Small intestine (tissue), 7 donors: ENCODE measurements around the gene SYP. TPM values are rescaled to one million over a fixed set of nuclear protein-coding genes. Genes with fewer than 3 reads are reported as not detected.

ENCODE experiments used
- DNase-seq, 2 donors: peaks; one replicate each; pipeline versions ENCODE4 v3.0.0 to v3.0.0-alpha.2; 2013
- FAIRE-seq: peaks from 2 replicates; lab custom pipeline; 2012; peaks lifted over from hg19 to GRCh38; lab: Jason Lieb, UNC
- H3K27ac ChIP-seq, 3 donors: one replicate each; pipeline ENCODE4 v1.5.1; 2013; ENCODE audit warnings: low read length in 2 of 3, mild to moderate bottlenecking in 2 of 3, control low read depth in 1 of 3, inconsistent platforms in 1 of 3, low read depth in 1 of 3, moderate library complexity in 1 of 3
- H3K27me3 ChIP-seq, 3 donors: one replicate each; pipeline ENCODE4 v1.6.1; 2013; ENCODE audit warnings: low read length in 3 of 3, inconsistent platforms in 1 of 3; ENCODE audit not compliant: control insufficient read depth in 3 of 3, insufficient read depth in 3 of 3
- H3K36me3 ChIP-seq, 3 donors: one replicate each; pipeline ENCODE4 v1.6.1; 2013; ENCODE audit warnings: low read length in 3 of 3, inconsistent platforms in 1 of 3, low read depth in 1 of 3, mild to moderate bottlenecking in 1 of 3, moderate library complexity in 1 of 3; ENCODE audit not compliant: control insufficient read depth in 3 of 3, insufficient read depth in 2 of 3
- H3K4me1 ChIP-seq, 3 donors: one replicate each; pipeline ENCODE4 v1.6.1; 2013; ENCODE audit warnings: low read length in 2 of 3, inconsistent platforms in 1 of 3, low read depth in 1 of 3, mild to moderate bottlenecking in 1 of 3, moderate library complexity in 1 of 3; ENCODE audit not compliant: control insufficient read depth in 3 of 3, insufficient read depth in 2 of 3
- H3K4me3 ChIP-seq, 3 donors: one replicate each; pipeline ENCODE4 v1.5.1; 2013; ENCODE audit warnings: low read length in 3 of 3, control low read depth in 1 of 3, inconsistent platforms in 1 of 3, low read depth in 1 of 3, mild to moderate bottlenecking in 1 of 3, moderate library complexity in 1 of 3
- H3K9me3 ChIP-seq, 2 donors: one replicate each; pipeline ENCODE4 v1.6.1; 2013; ENCODE audit warnings: low read depth in 1 of 2, low read length in 1 of 2; ENCODE audit not compliant: control insufficient read depth in 2 of 2, insufficient read depth in 1 of 2
- WGBS, 3 donors: extraction: QIAGEN DNeasy Blood & Tissue Kit; methylation state at CpG; one replicate each; pipeline ENCODE4 v1.1.7; 2013; 5-methylcytosine and 5-hydroxymethylcytosine counted together
- polyA plus RNA-seq, 4 donors: library from polyadenylated mRNA; stranded (reverse) in 3 of 4; unstranded in 1 of 4; fragments of 200-250 nt in 3 of 4; fragments of 120-200 nt in 1 of 4; gene quantifications; one replicate each; pipeline versions ENCODE4 v1.2.1 to v1.2.3, GENCODE V29; 2013
- donor health status: healthy with polysubstance abuse.
- donor health status: control.
- donor health status: control.
- donor health status: Bipolar disorder and iron deficiency.
- donor health status: healthy.

Gene SYP
- polyA plus RNA-seq, 4 donors = 2.2 to 33.5 (median 7.0) TPM

- no peaks in the 10 kb centered on the region for H3K9me3 ChIP-seq
- H3K27me3 ChIP-seq = peaks cover 0 to 10% (median 0%) of the 10 kb centered on the region in 3 donors
- H3K4me1 ChIP-seq = no peaks in the 10 kb centered on the region
- H3K27ac ChIP-seq = no peak overlapping the region
- WGBS, 3 donors = 78 to 85% (median 81%) methylated on average over 2 of the region's 2 CpGs
- H3K36me3 ChIP-seq = no peaks in the 10 kb centered on the region
- DNase-seq = no peak
- FAIRE-seq = no peak
- no peak overlapping the region for H3K4me3 ChIP-seq
Measured at GRCh38 chrX:49214416-49214815, 14.4 kb upstream of the SYP start.

- no peaks in the 10 kb centered on the region for H3K9me3 ChIP-seq
- no peak for DNase-seq
- H3K4me1 ChIP-seq = no peaks in the 10 kb centered on the region
- 47 to 82% (median 73%) methylated on average over 1 of the region's 1 CpG for WGBS, 3 donors
- no peak for FAIRE-seq
- no peak overlapping the region for H3K4me3 ChIP-seq
- H3K36me3 ChIP-seq = no peaks in the 10 kb centered on the region
- no peak overlapping the region for H3K27ac ChIP-seq
- peaks cover 0 to 10% (median 0%) of the 10 kb centered on the region in 3 donors for H3K27me3 ChIP-seq
Measured at GRCh38 chrX:49212861-49213260, 12.9 kb upstream of the SYP start.

GRCh38 chrX:49212209-49212608 lies 12.2 kb upstream of the SYP start:
- H3K27me3 ChIP-seq = peaks cover 0 to 10% (median 0%) of the 10 kb centered on the region in 3 donors
- no peaks in the 10 kb centered on the region for H3K36me3 ChIP-seq
- H3K27ac ChIP-seq = no peak overlapping the region
- WGBS, 3 donors = 82 to 94% (median 91%) methylated on average over 2 of the region's 2 CpGs
- FAIRE-seq = no peak
- H3K9me3 ChIP-seq = no peaks in the 10 kb centered on the region
- no peak overlapping the region for H3K4me3 ChIP-seq
- no peaks in the 10 kb centered on the region for H3K4me1 ChIP-seq
- DNase-seq = no peak

GRCh38 chrX:49211074-49211473 lies 11.1 kb upstream of the SYP start:
- no peaks in the 10 kb centered on the region for H3K9me3 ChIP-seq
- peaks cover 0 to 7% (median 0%) of the 10 kb centered on the region in 3 donors for H3K27me3 ChIP-seq
- H3K27ac ChIP-seq = no peak overlapping the region
- 80 to 87% (median 82%) methylated on average over 9 of the region's 9 CpGs for WGBS, 3 donors
- DNase-seq = no peak
- H3K4me3 ChIP-seq = no peak overlapping the region
- no peak for FAIRE-seq
- no peaks in the 10 kb centered on the region for H3K4me1 ChIP-seq
- no peaks in the 10 kb centered on the region for H3K36me3 ChIP-seq

- Histone ChIP-seq H3K36me3 (no peaks in the 10 kb centered on the region), H3K4me3 (no peak overlapping the region), H3K27ac (no peak overlapping the region), H3K27me3 (peaks cover 0 to 7% (median 0%) of the 10 kb centered on the region in 3 donors), H3K4me1 (no peaks in the 10 kb centered on the region), H3K9me3 (no peaks in the 10 kb centered on the region)
- no peak for DNase-seq
- 70 to 78% (median 77%) methylated on average over 4 to 8 of the region's 8 CpGs for WGBS, 3 donors
- no peak for FAIRE-seq
Measured at GRCh38 chrX:49210406-49210805, 10.4 kb upstream of the SYP start.

GRCh38 chrX:49209434-49210251 lies 9.7 kb upstream of the SYP start:
- Histone ChIP-seq H3K36me3 (no peaks in the 10 kb centered on the region), H3K9me3 (no peaks in the 10 kb centered on the region), H3K4me1 (no peaks in the 10 kb centered on the region), H3K27me3 (peaks cover 0 to 7% (median 0%) of the 10 kb centered on the region in 3 donors), H3K27ac (no peak overlapping the region), H3K4me3 (no peak overlapping the region)
- 26 to 57% (median 38%) methylated on average over 23 to 28 of the region's 28 CpGs for WGBS, 3 donors
- FAIRE-seq (no peak), DNase-seq (no peak)

- Histone ChIP-seq H3K36me3 (no peaks in the 10 kb centered on the region), H3K27me3 (peaks cover 0 to 7% (median 0%) of the 10 kb centered on the region in 3 donors), H3K4me1 (no peaks in the 10 kb centered on the region), H3K27ac (no peak overlapping the region), H3K9me3 (no peaks in the 10 kb centered on the region), H3K4me3 (no peak overlapping the region)
- FAIRE-seq (no peak), DNase-seq (no peak)
- 88 to 94% (median 93%) methylated on average over 5 of the region's 5 CpGs for WGBS, 3 donors
Measured at GRCh38 chrX:49208399-49208798, 8.4 kb upstream of the SYP start.

- H3K9me3 ChIP-seq = no peaks in the 10 kb centered on the region
- DNase-seq (no peak), FAIRE-seq (no peak)
- H3K36me3 ChIP-seq = no peaks in the 10 kb centered on the region
- no peak overlapping the region for H3K27ac ChIP-seq
- H3K4me3 ChIP-seq = no peak overlapping the region
- no peaks in the 10 kb centered on the region for H3K4me1 ChIP-seq
- peaks cover 0 to 7% (median 0%) of the 10 kb centered on the region in 3 donors for H3K27me3 ChIP-seq
- 60 to 82% (median 63%) methylated on average over 2 to 8 of the region's 8 CpGs for WGBS, 3 donors
Measured at GRCh38 chrX:49206543-49206942, 6.5 kb upstream of the SYP start.
